ENCODE data around the gene APH1B.

APH1B gene

GRCh38 chr15:63240109-63240508 lies 37.3 kb upstream of the APH1B start:
- Histone ChIP-seq H3K27me3 (replicated peaks in 2 of 5; ENCODE audit: control insufficient read depth in 4 of 5, insufficient read depth in 5 of 5, low read length in 4 of 5) (no peaks in the 10 kb centered on the region), H3K4me3 (ENCODE audit: control insufficient read depth in 1 of 7, extremely low read depth in 1 of 7, insufficient read depth in 4 of 7, low read depth in 2 of 7, low read length in 6 of 7) (no peak overlapping the region), H3K4me1 (ENCODE audit: control extremely low read depth in 1 of 4, control insufficient read depth in 4 of 4, insufficient read depth in 4 of 4, low read length in 3 of 4) (peaks cover 0 to 13% (median 7%) of the 10 kb centered on the region in 4 experiments), H3K9me3 (ENCODE audit: control extremely low read depth in 1 of 5, control insufficient read depth in 4 of 5, insufficient read depth in 2 of 5, low read depth in 1 of 5, low read length in 4 of 5) (peaks cover 0 to 6% (median 0%) of the 10 kb centered on the region in 5 experiments), H3K36me3 (ENCODE audit: control insufficient read depth in 4 of 4, insufficient read depth in 4 of 4, low read length in 3 of 4) (peaks cover 0 to 4% (median 2%) of the 10 kb centered on the region in 4 experiments), H3K27ac (ENCODE audit: insufficient read depth in 1 of 2, low read depth in 1 of 2, low read length in 2 of 2, poor library complexity in 1 of 2, severe bottlenecking in 2 of 2) (no peak overlapping the region)
- WGBS (ENCODE audit: insufficient coverage), result 100% methylated on average over 1 of the region's 3 CpGs
- no peak for DNase-seq
- POLR2A ChIA-PET, result no interaction called here
- CTCF ChIA-PET, result interaction anchor here (0.6 to 0.7 kb wide), 2 partner anchors 36 to 38 kb away, joined by 3 read pairs; no protein-coding TSS in a partner anchor

GRCh38 chr15:63241316-63241715 lies 36.1 kb upstream of the APH1B start:
- no peaks in the 10 kb centered on the region for H3K27me3 ChIP-seq (replicated peaks in 2 of 5; ENCODE audit: control insufficient read depth in 4 of 5, insufficient read depth in 5 of 5, low read length in 4 of 5)
- no CpG with 5 or more reads among the region's 1 CpG for WGBS (ENCODE audit: insufficient coverage)
- H3K9me3 ChIP-seq (ENCODE audit: control extremely low read depth in 1 of 5, control insufficient read depth in 4 of 5, insufficient read depth in 2 of 5, low read depth in 1 of 5, low read length in 4 of 5), result peaks cover 0 to 6% (median 0%) of the 10 kb centered on the region in 5 experiments
- no peak for DNase-seq
- no peak overlapping the region for H3K27ac ChIP-seq (ENCODE audit: insufficient read depth in 1 of 2, low read depth in 1 of 2, low read length in 2 of 2, poor library complexity in 1 of 2, severe bottlenecking in 2 of 2)
- H3K36me3 ChIP-seq (ENCODE audit: control insufficient read depth in 4 of 4, insufficient read depth in 4 of 4, low read length in 3 of 4), result peaks cover 0 to 6% (median 4%) of the 10 kb centered on the region in 4 experiments
- ChIA-PET POLR2A (interaction anchor here (0.5 kb wide), 1 partner anchor 11 kb away, joined by 3 read pairs; no protein-coding TSS in a partner anchor), CTCF (no interaction called here)
- H3K4me3 ChIP-seq (ENCODE audit: control insufficient read depth in 1 of 7, extremely low read depth in 1 of 7, insufficient read depth in 4 of 7, low read depth in 2 of 7, low read length in 6 of 7), result no peak overlapping the region
- peaks cover 0 to 13% (median 7%) of the 10 kb centered on the region in 4 experiments for H3K4me1 ChIP-seq (ENCODE audit: control extremely low read depth in 1 of 4, control insufficient read depth in 4 of 4, insufficient read depth in 4 of 4, low read length in 3 of 4)

- ChIA-PET POLR2A (no interaction called here), CTCF (no interaction called here)
- DNase-seq, result no peak
- H3K4me1 ChIP-seq (ENCODE audit: control extremely low read depth in 1 of 4, control insufficient read depth in 4 of 4, insufficient read depth in 4 of 4, low read length in 3 of 4), result peaks cover 0 to 11% (median 7%) of the 10 kb centered on the region in 4 experiments
- WGBS (ENCODE audit: insufficient coverage), result 100% methylated on average over 1 of the region's 1 CpG
- no peaks in the 10 kb centered on the region for H3K27me3 ChIP-seq (replicated peaks in 2 of 5; ENCODE audit: control insufficient read depth in 4 of 5, insufficient read depth in 5 of 5, low read length in 4 of 5)
- H3K9me3 ChIP-seq (ENCODE audit: control extremely low read depth in 1 of 5, control insufficient read depth in 4 of 5, insufficient read depth in 2 of 5, low read depth in 1 of 5, low read length in 4 of 5), result peaks cover 0 to 6% (median 0%) of the 10 kb centered on the region in 5 experiments
- H3K4me3 ChIP-seq (ENCODE audit: control insufficient read depth in 1 of 7, extremely low read depth in 1 of 7, insufficient read depth in 4 of 7, low read depth in 2 of 7, low read length in 6 of 7), result no peak overlapping the region
- peaks cover 0 to 16% (median 9%) of the 10 kb centered on the region in 4 experiments for H3K36me3 ChIP-seq (ENCODE audit: control insufficient read depth in 4 of 4, insufficient read depth in 4 of 4, low read length in 3 of 4)
- H3K27ac ChIP-seq (ENCODE audit: insufficient read depth in 1 of 2, low read depth in 1 of 2, low read length in 2 of 2, poor library complexity in 1 of 2, severe bottlenecking in 2 of 2), result no peak overlapping the region
These were observed 34.3 kb upstream of the APH1B start for GRCh38 chr15:63243101-63243500.

- Histone ChIP-seq H3K4me1 (ENCODE audit: control extremely low read depth in 1 of 4, control insufficient read depth in 4 of 4, insufficient read depth in 4 of 4, low read length in 3 of 4) (peaks cover 0 to 9% (median 5%) of the 10 kb centered on the region in 4 experiments), H3K4me3 (ENCODE audit: control insufficient read depth in 1 of 7, extremely low read depth in 1 of 7, insufficient read depth in 4 of 7, low read depth in 2 of 7, low read length in 6 of 7) (no peak overlapping the region), H3K9me3 (ENCODE audit: control extremely low read depth in 1 of 5, control insufficient read depth in 4 of 5, insufficient read depth in 2 of 5, low read depth in 1 of 5, low read length in 4 of 5) (peaks cover 0 to 6% (median 0%) of the 10 kb centered on the region in 5 experiments), H3K36me3 (ENCODE audit: control insufficient read depth in 4 of 4, insufficient read depth in 4 of 4, low read length in 3 of 4) (peaks cover 0 to 16% (median 9%) of the 10 kb centered on the region in 4 experiments), H3K27ac (ENCODE audit: insufficient read depth in 1 of 2, low read depth in 1 of 2, low read length in 2 of 2, poor library complexity in 1 of 2, severe bottlenecking in 2 of 2) (no peak overlapping the region), H3K27me3 (replicated peaks in 2 of 5; ENCODE audit: control insufficient read depth in 4 of 5, insufficient read depth in 5 of 5, low read length in 4 of 5) (no peaks in the 10 kb centered on the region)
- ChIA-PET POLR2A (no interaction called here), CTCF (interaction anchor here (1.2 kb wide), 1 partner anchor 40 kb away, joined by 3 read pairs; no protein-coding TSS in a partner anchor)
- no peak for DNase-seq
- 85% methylated on average over 1 of the region's 1 CpG for WGBS (ENCODE audit: insufficient coverage)
These were observed 33.6 kb upstream of the APH1B start for GRCh38 chr15:63243776-63244175.

GRCh38 chr15:63244399-63244798 lies 33.0 kb upstream of the APH1B start:
- peaks cover 0 to 6% (median 0%) of the 10 kb centered on the region in 5 experiments for H3K9me3 ChIP-seq (ENCODE audit: control extremely low read depth in 1 of 5, control insufficient read depth in 4 of 5, insufficient read depth in 2 of 5, low read depth in 1 of 5, low read length in 4 of 5)
- peaks cover under 1 to 18% (median 10%) of the 10 kb centered on the region in 4 experiments for H3K36me3 ChIP-seq (ENCODE audit: control insufficient read depth in 4 of 4, insufficient read depth in 4 of 4, low read length in 3 of 4)
- H3K27ac ChIP-seq (ENCODE audit: insufficient read depth in 1 of 2, low read depth in 1 of 2, low read length in 2 of 2, poor library complexity in 1 of 2, severe bottlenecking in 2 of 2), result no peak overlapping the region
- no peaks in the 10 kb centered on the region for H3K27me3 ChIP-seq (replicated peaks in 2 of 5; ENCODE audit: control insufficient read depth in 4 of 5, insufficient read depth in 5 of 5, low read length in 4 of 5)
- H3K4me3 ChIP-seq (ENCODE audit: control insufficient read depth in 1 of 7, extremely low read depth in 1 of 7, insufficient read depth in 4 of 7, low read depth in 2 of 7, low read length in 6 of 7), result no peak overlapping the region
- POLR2A ChIA-PET, result no interaction called here
- no CpG with 5 or more reads among the region's 4 CpGs for WGBS (ENCODE audit: insufficient coverage)
- DNase-seq, result no peak
- H3K4me1 ChIP-seq (ENCODE audit: control extremely low read depth in 1 of 4, control insufficient read depth in 4 of 4, insufficient read depth in 4 of 4, low read length in 3 of 4), result peaks cover 0 to 7% (median 1%) of the 10 kb centered on the region in 4 experiments
- CTCF ChIA-PET, result interaction anchor here (1.1 to 1.5 kb wide), 5 partner anchors 10 to 59 kb away, joined by 3 to 5 read pairs (median 4); no protein-coding TSS in a partner anchor

GRCh38 chr15:63244976-63245645 lies 32.3 kb upstream of the APH1B start:
- WGBS (ENCODE audit: insufficient coverage), result 57% methylated on average over 4 of the region's 5 CpGs
- ChIA-PET POLR2A (no interaction called here), CTCF (interaction anchor here (1.1 to 4.3 kb wide), 7 partner anchors 11 to 79 kb away, joined by 3 to 12 read pairs (median 4); no protein-coding TSS in a partner anchor)
- Histone ChIP-seq H3K4me3 (ENCODE audit: control insufficient read depth in 1 of 7, extremely low read depth in 1 of 7, insufficient read depth in 4 of 7, low read depth in 2 of 7, low read length in 6 of 7) (no peak overlapping the region), H3K36me3 (ENCODE audit: control insufficient read depth in 4 of 4, insufficient read depth in 4 of 4, low read length in 3 of 4) (peaks cover 2 to 22% (median 11%) of the 10 kb centered on the region in 4 experiments), H3K9me3 (ENCODE audit: control extremely low read depth in 1 of 5, control insufficient read depth in 4 of 5, insufficient read depth in 2 of 5, low read depth in 1 of 5, low read length in 4 of 5) (peaks cover 0 to 6% (median 0%) of the 10 kb centered on the region in 5 experiments), H3K27me3 (replicated peaks in 2 of 5; ENCODE audit: control insufficient read depth in 4 of 5, insufficient read depth in 5 of 5, low read length in 4 of 5) (no peaks in the 10 kb centered on the region), H3K4me1 (ENCODE audit: control extremely low read depth in 1 of 4, control insufficient read depth in 4 of 4, insufficient read depth in 4 of 4, low read length in 3 of 4) (peaks cover 0 to 7% (median under 1%) of the 10 kb centered on the region in 4 experiments), H3K27ac (ENCODE audit: insufficient read depth in 1 of 2, low read depth in 1 of 2, low read length in 2 of 2, poor library complexity in 1 of 2, severe bottlenecking in 2 of 2) (no peak overlapping the region)
- DNase-seq, result no peak

Data from common myeloid progenitor, CD34-positive (primary cell).